HepG2 (cell line): ENCODE results near the gene CAPZA2. TPM values are rescaled to one million over a fixed set of nuclear protein-coding genes. Genes with fewer than 3 reads are reported as not detected.

ENCODE experiments used
- ATAC-seq: fragments of 200-7000 bp; cut with Tn5 transposase; 3 replicates; pipeline ENCODE4 v1.9.1; 2020; ENCODE audit warnings: mild to moderate bottlenecking, moderate library complexity
- BruUV-seq: library from RNA; stranded (reverse); fragments of 400-500 nt; replicated peaks from 2 replicates; lab custom pipeline; 2021; lab: Mats Ljungman, UMichigan
- CTCF ChIA-PET: fragments of 300-600 bp; formaldehyde crosslinking; extraction: SDS; loops from one replicate; lab custom pipeline; 2021; ENCODE audit warnings: low total read pairs, inconsistent platforms, low intra/inter-chr PET ratio; lab: Yijun Ruan, JAX
- POLR2A ChIA-PET: fragments of 350-600 bp; sonication (Branson Sonifier 250); formaldehyde crosslinking; loops from one replicate; lab custom pipeline; 2020; ENCODE audit warnings: antibody characterized with exemption, inconsistent platforms; lab: Yijun Ruan, JAX
- DNase-seq: peaks from one replicate; pipeline ENCODE4 v3.0.0-alpha.2; 2015; ENCODE audit warnings: low spot score
- FAIRE-seq: peaks from 3 replicates; lab custom pipeline; 2011; peaks lifted over from hg19 to GRCh38; lab: Jason Lieb, UNC
- H2AFZ ChIP-seq: one replicate; pipeline ENCODE4 v1.6.1; 2011; ENCODE audit warnings: low read length, inconsistent platforms
- H3K27ac ChIP-seq: fragments of 300-600 bp; 3 replicates; pipeline ENCODE4 v1.8.0; 2011; ENCODE audit warnings: mixed run types, mild to moderate bottlenecking, mixed read lengths, low read length, inconsistent platforms; ENCODE audit not compliant: insufficient read depth; ENCODE audit errors: extremely low read length
- H3K27me3 ChIP-seq, 2 experiments: fragments of 200-600 bp in 1 of 2; 2 replicates in 1 of 2; 3 replicates in 1 of 2; pipeline versions ENCODE4 v1.6.0 to v1.8.0; 2011; ENCODE audit warnings: low read length in 2 of 2, mild to moderate bottlenecking in 2 of 2, moderate library complexity in 2 of 2, inconsistent platforms in 1 of 2; ENCODE audit not compliant: insufficient read depth in 2 of 2, control insufficient read depth in 1 of 2
- H3K36me3 ChIP-seq, 2 experiments: fragments of 200-600 bp in 1 of 2; replicated peaks in 1 of 2; 2 replicates in 1 of 2; 3 replicates in 1 of 2; pipeline versions ENCODE4 v1.5.1 to v1.8.0; 2011; ENCODE audit warnings: low read length in 2 of 2, inconsistent platforms in 1 of 2; ENCODE audit not compliant: insufficient read depth in 2 of 2, control insufficient read depth in 1 of 2
- H3K4me1 ChIP-seq: 2 replicates; pipeline ENCODE4 v1.5.1; 2012; ENCODE audit warnings: low read length, inconsistent platforms; ENCODE audit not compliant: insufficient read depth
- H3K4me2 ChIP-seq: 2 replicates; pipeline ENCODE4 v1.6.0; 2011; ENCODE audit warnings: low read depth, low read length, inconsistent platforms
- H3K4me3 ChIP-seq, 3 experiments: fragments of 200-600 bp in 1 of 3; sonication (generic), shearing (Covaris generic) in 1 of 3; replicated peaks in 1 of 3; 2 replicates each; pipeline ENCODE4 v1.5.1; 2011 to 2016; ENCODE audit warnings: low read length in 3 of 3, inconsistent platforms in 2 of 3, low read depth in 2 of 3, mild to moderate bottlenecking in 2 of 3, control low read depth in 1 of 3, mixed read lengths in 1 of 3; ENCODE audit not compliant: insufficient read depth in 1 of 3
- H3K79me2 ChIP-seq: one replicate; pipeline ENCODE4 v1.6.1; 2011; ENCODE audit warnings: low read length, inconsistent platforms; ENCODE audit not compliant: insufficient read depth
- H3K9ac ChIP-seq: 2 replicates; pipeline ENCODE4 v1.6.0; 2011; ENCODE audit warnings: mild to moderate bottlenecking, low read depth, low read length, inconsistent platforms; ENCODE audit not compliant: insufficient read depth
- H3K9me3 ChIP-seq: 2 replicates; pipeline ENCODE4 v1.5.1; 2012; ENCODE audit warnings: mild to moderate bottlenecking, low read length
- H4K20me1 ChIP-seq: 2 replicates; pipeline ENCODE4 v1.6.0; 2011; ENCODE audit warnings: inconsistent platforms, mild to moderate bottlenecking, low read length, moderate library complexity; ENCODE audit not compliant: insufficient read depth
- CERS6 ChIP-seq: sonication (generic); formaldehyde crosslinking; IDR thresholded peaks from 2 replicates; pipeline ENCODE4 v1.5.0; 2020; ENCODE audit warnings: missing genetic modification reagents
- ETV5 ChIP-seq: IDR thresholded peaks from 2 replicates; pipeline ENCODE4 v1.6.1; 2018; ENCODE audit warnings: missing biosample characterization, missing genetic modification reagents, inconsistent platforms, borderline replicate concordance
- IKZF4 ChIP-seq: sonication (generic); formaldehyde crosslinking; IDR thresholded peaks from 2 replicates; pipeline ENCODE4 v1.5.1; 2020; ENCODE audit warnings: borderline replicate concordance, mild to moderate bottlenecking, low read depth, missing genetic modification reagents; ENCODE audit errors: not compliant biosample characterization
- JUN ChIP-seq: sonication (generic); formaldehyde crosslinking; IDR thresholded peaks from 2 replicates; pipeline ENCODE4 v1.4.0; 2020; ENCODE audit warnings: mild to moderate bottlenecking, missing genetic modification reagents
- KAT7 ChIP-seq: IDR thresholded peaks from 2 replicates; pipeline ENCODE4 v1.6.1; 2018; ENCODE audit warnings: borderline replicate concordance, missing compliant biosample characterization
- KDM1A ChIP-seq: IDR thresholded peaks from 2 replicates; pipeline ENCODE4 v1.6.1; 2016; ENCODE audit warnings: missing compliant biosample characterization
- MBNL3 ChIP-seq: fragments of 250-450 bp; sonication (Bioruptor Pico); conservative IDR thresholded peaks from 2 replicates; pipeline ENCODE4 v1.8.0; 2022; ENCODE audit warnings: mild to moderate bottlenecking, inconsistent platforms
- NFYB ChIP-seq: sonication (generic); formaldehyde crosslinking; IDR thresholded peaks from 2 replicates; pipeline ENCODE4 v1.4.0; 2020; ENCODE audit warnings: missing genetic modification reagents
- PAF1 ChIP-seq: IDR thresholded peaks from 2 replicates; pipeline ENCODE4 v1.6.1; 2016; ENCODE audit warnings: missing genetic modification reagents, missing compliant biosample characterization
- PHB2 ChIP-seq: fragments of 450-650 bp; IDR thresholded peaks from 2 replicates; pipeline ENCODE4 v1.6.1; 2018; ENCODE audit not compliant: partially characterized antibody
- RFX3 ChIP-seq: IDR thresholded peaks from 2 replicates; pipeline ENCODE4 v1.6.1; 2016; ENCODE audit warnings: missing biosample characterization, missing genetic modification reagents
- SALL1 ChIP-seq: sonication (generic); formaldehyde crosslinking; IDR thresholded peaks from 2 replicates; pipeline ENCODE4 v1.8.0; 2022; ENCODE audit warnings: mild to moderate bottlenecking, missing genetic modification reagents
- SRSF4 ChIP-seq: fragments of 200-400 bp; formaldehyde crosslinking; IDR thresholded peaks from one replicate; pipeline ENCODE4 v1.6.1; 2018; ENCODE audit warnings: mild to moderate bottlenecking, low read depth, low read length, moderate library complexity; ENCODE audit not compliant: poor library complexity, severe bottlenecking
- SRY ChIP-seq: sonication (generic); formaldehyde crosslinking; IDR thresholded peaks from 2 replicates; pipeline ENCODE4 v1.8.0; 2022; ENCODE audit warnings: mild to moderate bottlenecking, missing genetic modification reagents
- ZFY ChIP-seq: sonication (generic); formaldehyde crosslinking; IDR thresholded peaks from 2 replicates; pipeline ENCODE4 v1.4.0; 2020; ENCODE audit warnings: missing genetic modification reagents
- ZNF251 ChIP-seq: sonication (generic); formaldehyde crosslinking; IDR thresholded peaks from 2 replicates; pipeline ENCODE4 v1.9.0; 2021; ENCODE audit warnings: mild to moderate bottlenecking, missing genetic modification reagents
- ZNF598 ChIP-seq: sonication (generic); formaldehyde crosslinking; IDR thresholded peaks from 2 replicates; pipeline ENCODE4 v1.5.1; 2020; ENCODE audit warnings: mild to moderate bottlenecking, missing genetic modification reagents, borderline replicate concordance
- ZNF784 ChIP-seq: sonication (generic); formaldehyde crosslinking; IDR thresholded peaks from 2 replicates; pipeline ENCODE4 v1.5.1; 2020; ENCODE audit warnings: missing genetic modification reagents, mild to moderate bottlenecking, borderline replicate concordance
- ZNF841 ChIP-seq: sonication (generic); formaldehyde crosslinking; IDR thresholded peaks from 2 replicates; pipeline ENCODE4 v1.8.1; 2023; ENCODE audit warnings: missing genetic modification reagents, borderline replicate concordance
- WGBS: methylation state at CpG from one replicate; pipeline ENCODE4 v1.1.6; 2017; ENCODE audit warnings: low lambda C conversion rate; 5-methylcytosine and 5-hydroxymethylcytosine counted together
- in situ Hi-C: cut with HindIII; loops from 2 replicates; pipeline ENCODE4 v1.10.0; 2017; ENCODE audit warnings: low pct_unique_long_range_greater_than_20kb; ENCODE audit not compliant: extremely low pct_ligation_motif_present
- intact Hi-C: fragments of 100-400 bp; cut with micrococcal nuclease; formaldehyde crosslinking; loops from one replicate; pipeline ENCODE4 v1.10.0; 2022; ENCODE audit not compliant: unreplicated experiment
- polyA plus RNA-seq, 8 experiments: library from polyadenylated mRNA; depleted of rRNA in 3 of 8; stranded (reverse) in 7 of 8; unstranded in 1 of 8; fragments of >200 nt; fragmentation: Illumina TruSeq in 4 of 8; extraction: Trizol in 4 of 8; gene quantifications; 2 replicates each; pipeline versions ENCODE4 v1.2.1 to v1.2.3, GENCODE V29; 2011 to 2016; ENCODE audit warnings: low read depth in 4 of 8, missing spikeins in 1 of 8, mixed read lengths in 1 of 8; ENCODE audit not compliant: insufficient read depth in 1 of 8
- total RNA-seq, 5 experiments: library from RNA; depleted of rRNA; stranded (reverse); fragments of >200 nt; fragmentation: Illumina TruSeq; extraction: Trizol; gene quantifications; 2 replicates each; pipeline ENCODE4 v1.2.3, GENCODE V29; 2016; ENCODE audit warnings: low read depth in 1 of 5
- TF ChIP-seq, protein P1 (sequence below): sonication (generic); formaldehyde crosslinking; IDR thresholded peaks from 2 replicates; pipeline ENCODE4 v1.8.0; 2022; ENCODE audit warnings: missing genetic modification reagents, mild to moderate bottlenecking, borderline replicate concordance
- TF ChIP-seq, protein P2 (sequence below): sonication (generic); formaldehyde crosslinking; conservative IDR thresholded peaks from 2 replicates; pipeline ENCODE4 v1.8.0; 2022; ENCODE audit warnings: missing genetic modification reagents

The CAPZA2 gene
- total and polyA plus RNA-seq, 2 of the 13 experiments (the other 11 are each of a cell fraction or from before 2014, with no cell fraction given) = 38.4 to 199 TPM

DNA sequence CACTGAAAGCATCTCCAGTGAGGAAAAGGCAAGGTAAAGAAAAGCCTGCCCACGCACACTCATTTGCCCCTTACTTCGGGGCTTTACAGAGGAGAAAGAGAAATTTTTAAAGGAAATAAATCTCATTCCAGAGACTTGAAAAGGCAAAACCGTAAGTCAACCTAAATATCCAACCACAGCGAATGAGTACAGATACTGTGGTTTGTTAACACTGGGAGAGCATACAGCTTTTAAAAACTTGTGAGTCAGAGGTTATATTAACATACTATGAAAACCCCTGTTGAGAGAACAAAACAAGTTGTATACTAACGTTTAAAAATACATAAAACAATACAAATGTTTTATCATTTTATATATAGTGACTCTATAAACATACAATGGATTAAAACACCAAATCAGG, 62.4 kb downstream of the CAPZA2 start (continued):
- TF ChIP-seq SRSF4 (no peak), JUN (CRISPR knock-in tag) (no peak), SRY (CRISPR knock-in tag) (no peak), ZNF784 (CRISPR knock-in tag) (no peak), RFX3 (CRISPR knock-in tag) (no peak)
- TF ChIP-seq, protein P1, sequence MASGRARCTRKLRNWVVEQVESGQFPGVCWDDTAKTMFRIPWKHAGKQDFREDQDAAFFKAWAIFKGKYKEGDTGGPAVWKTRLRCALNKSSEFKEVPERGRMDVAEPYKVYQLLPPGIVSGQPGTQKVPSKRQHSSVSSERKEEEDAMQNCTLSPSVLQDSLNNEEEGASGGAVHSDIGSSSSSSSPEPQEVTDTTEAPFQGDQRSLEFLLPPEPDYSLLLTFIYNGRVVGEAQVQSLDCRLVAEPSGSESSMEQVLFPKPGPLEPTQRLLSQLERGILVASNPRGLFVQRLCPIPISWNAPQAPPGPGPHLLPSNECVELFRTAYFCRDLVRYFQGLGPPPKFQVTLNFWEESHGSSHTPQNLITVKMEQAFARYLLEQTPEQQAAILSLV = no peak

- Histone ChIP-seq H3K4me3 (no peak overlapping the region), H3K36me3 (no peaks in the 10 kb centered on the region), H3K27ac (no peak overlapping the region), H3K79me2 (no peaks in the 10 kb centered on the region), H2AFZ (no peak overlapping the region), H3K4me2 (peak overlapping the region; percentile 61), H4K20me1 (no peaks in the 10 kb centered on the region), H3K27me3 (no peaks in the 10 kb centered on the region; a peak in 1 of 5 replicates), H3K9me3 (no peaks in the 10 kb centered on the region), H3K9ac (no peak overlapping the region), H3K4me1 (peaks cover 35% of the 10 kb centered on the region)
- ATAC-seq (peak; percentile 8; the same call in 1 of the 3 replicates), DNase-seq (peak; percentile 20), FAIRE-seq (no peak)
- ChIA-PET CTCF (interaction anchor here (2.8 kb wide), 1 partner anchor 190 kb away, joined by 33 read pairs; no protein-coding TSS in a partner anchor), POLR2A (no interaction called here)
- intact Hi-C loops (no loop called here), in situ Hi-C loops (no loop called here)
- WGBS = 18% methylated on average over 3 of the region's 3 CpGs
- BruUV-seq = no TSS peak
- TF ChIP-seq ZNF251 (CRISPR knock-in tag) = no peak
- TF ChIP-seq ZNF598 (CRISPR knock-in tag) = no peak
- no peak for TF ChIP-seq ETV5 (CRISPR knock-in tag)
- no peak for TF ChIP-seq ZFY (CRISPR knock-in tag)
- no peak for TF ChIP-seq IKZF4 (CRISPR knock-in tag)
- TF ChIP-seq MBNL3 (CRISPR knock-in tag) = no peak
- TF ChIP-seq SALL1 = no peak
- TF ChIP-seq, protein P2, sequence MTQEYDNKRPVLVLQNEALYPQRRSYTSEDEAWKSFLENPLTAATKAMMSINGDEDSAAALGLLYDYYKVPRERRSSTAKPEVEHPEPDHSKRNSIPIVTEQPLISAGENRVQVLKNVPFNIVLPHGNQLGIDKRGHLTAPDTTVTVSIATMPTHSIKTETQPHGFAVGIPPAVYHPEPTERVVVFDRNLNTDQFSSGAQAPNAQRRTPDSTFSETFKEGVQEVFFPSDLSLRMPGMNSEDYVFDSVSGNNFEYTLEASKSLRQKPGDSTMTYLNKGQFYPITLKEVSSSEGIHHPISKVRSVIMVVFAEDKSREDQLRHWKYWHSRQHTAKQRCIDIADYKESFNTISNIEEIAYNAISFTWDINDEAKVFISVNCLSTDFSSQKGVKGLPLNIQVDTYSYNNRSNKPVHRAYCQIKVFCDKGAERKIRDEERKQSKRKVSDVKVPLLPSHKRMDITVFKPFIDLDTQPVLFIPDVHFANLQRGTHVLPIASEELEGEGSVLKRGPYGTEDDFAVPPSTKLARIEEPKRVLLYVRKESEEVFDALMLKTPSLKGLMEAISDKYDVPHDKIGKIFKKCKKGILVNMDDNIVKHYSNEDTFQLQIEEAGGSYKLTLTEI (CRISPR knock-in tag) = no peak
- no peak for TF ChIP-seq KDM1A
- TF ChIP-seq ZNF841 = no peak
- TF ChIP-seq PAF1 (CRISPR knock-in tag) = no peak
- TF ChIP-seq PHB2 = no peak
- no peak for TF ChIP-seq NFYB (CRISPR knock-in tag)
- no peak for TF ChIP-seq CERS6 (CRISPR knock-in tag)
- no peak for TF ChIP-seq KAT7 (CRISPR knock-in tag)
Measured at GRCh38 chr7:116929021-116929420, 66.6 kb downstream of the CAPZA2 start.
